IMR-90 (cell line): Measurements from ENCODE around the gene LRG1. TPM values are rescaled to one million over a fixed set of nuclear protein-coding genes. Genes with fewer than 3 reads are reported as not detected.

Experiments used
- ATAC-seq: fragments of 200-7000 bp; cut with Tn5 transposase; 2 replicates; pipeline ENCODE4 v1.9.1; 2020; ENCODE audit warnings: low read depth, mild to moderate bottlenecking, moderate library complexity
- BruUV-seq: library from RNA; stranded (reverse); fragments of 400-500 nt; replicated peaks from 2 replicates; lab custom pipeline; 2021; lab: Mats Ljungman, UMichigan
- CTCF ChIA-PET: fragments of 300-600 bp; formaldehyde crosslinking; extraction: SDS; loops from one replicate; lab custom pipeline; 2021; ENCODE audit warnings: antibody characterized with exemption; lab: Yijun Ruan, JAX
- POLR2A ChIA-PET: fragments of 300-600 bp; sonication (Branson Sonifier 250); formaldehyde crosslinking; loops from one replicate; lab custom pipeline; 2022; ENCODE audit warnings: antibody characterized with exemption; ENCODE audit not compliant: unreplicated experiment; lab: Charles Lee
- DNase-seq: peaks from one replicate; pipeline ENCODE4 v3.0.0; 2013
- H2AFZ ChIP-seq: replicated peaks from 2 replicates; pipeline ENCODE3; 2013; ENCODE audit warnings: low read length, mild to moderate bottlenecking; ENCODE audit not compliant: poor library complexity
- H2AK5ac ChIP-seq: 2 replicates; pipeline ENCODE4 v1.6.1; 2013; ENCODE audit warnings: low read depth, low read length, inconsistent platforms
- H2AK9ac ChIP-seq: replicated peaks from 2 replicates; pipeline ENCODE3; 2013; ENCODE audit warnings: mild to moderate bottlenecking, low read depth, low read length, moderate library complexity; ENCODE audit not compliant: poor library complexity
- H2BK120ac ChIP-seq: 2 replicates; pipeline ENCODE4 v1.6.1; 2013; ENCODE audit warnings: low read depth, low read length, inconsistent platforms
- H2BK15ac ChIP-seq: 3 replicates; pipeline ENCODE4 v1.6.1; 2013; ENCODE audit warnings: low read depth, low read length, inconsistent platforms
- H2BK20ac ChIP-seq: 2 replicates; pipeline ENCODE4 v1.6.1; 2013; ENCODE audit warnings: low read depth, mild to moderate bottlenecking, inconsistent platforms, low read length, moderate library complexity
- H2BK5ac ChIP-seq: 2 replicates; pipeline ENCODE4 v1.6.1; 2013; ENCODE audit warnings: mild to moderate bottlenecking, low read depth, low read length, inconsistent platforms; ENCODE audit not compliant: poor library complexity, severe bottlenecking
- H3K14ac ChIP-seq: replicated peaks from 2 replicates; pipeline ENCODE4 v1.6.1; 2013; ENCODE audit warnings: low read depth, low read length, inconsistent platforms
- H3K18ac ChIP-seq: 2 replicates; pipeline ENCODE4 v1.6.1; 2013; ENCODE audit warnings: low read depth, low read length, control low read depth
- H3K23ac ChIP-seq: 2 replicates; pipeline ENCODE4 v1.6.1; 2013; ENCODE audit warnings: low read depth, low read length, inconsistent platforms
- H3K27ac ChIP-seq: 2 replicates; pipeline ENCODE4 v1.5.1; 2013; ENCODE audit warnings: mild to moderate bottlenecking, control low read depth, low read length; ENCODE audit not compliant: insufficient read depth
- H3K27me3 ChIP-seq: 2 replicates; pipeline ENCODE4 v1.6.1; 2013; ENCODE audit warnings: low read length; ENCODE audit not compliant: control insufficient read depth, insufficient read depth
- H3K36me3 ChIP-seq: 2 replicates; pipeline ENCODE4 v1.6.1; 2013; ENCODE audit warnings: low read length, mixed read lengths; ENCODE audit not compliant: control insufficient read depth, insufficient read depth
- H3K4ac ChIP-seq: 2 replicates; pipeline ENCODE4 v1.6.1; 2013; ENCODE audit warnings: low read depth, low read length, inconsistent platforms
- H3K4me1 ChIP-seq: 2 replicates; pipeline ENCODE4 v1.6.1; 2013; ENCODE audit warnings: low read length, mixed read lengths; ENCODE audit not compliant: control insufficient read depth, insufficient read depth
- H3K4me2 ChIP-seq: 2 replicates; pipeline ENCODE4 v1.6.1; 2013; ENCODE audit warnings: low read depth, mild to moderate bottlenecking, control low read depth, low read length, moderate library complexity
- H3K4me3 ChIP-seq: 2 replicates; pipeline ENCODE4 v1.5.1; 2013; ENCODE audit warnings: low read depth, mild to moderate bottlenecking, control low read depth, low read length, moderate library complexity; ENCODE audit not compliant: insufficient read depth
- H3K56ac ChIP-seq: 2 replicates; pipeline ENCODE4 v1.6.1; 2013; ENCODE audit warnings: low read length, inconsistent platforms; ENCODE audit not compliant: insufficient read depth; ENCODE audit errors: extremely low read depth
- H3K79me1 ChIP-seq, 2 experiments: 2 replicates each; pipeline ENCODE4 v1.6.1; 2013; ENCODE audit warnings: low read length in 2 of 2, inconsistent platforms in 1 of 2, low read depth in 1 of 2
- H3K9ac ChIP-seq: 2 replicates; pipeline ENCODE4 v1.6.1; 2013; ENCODE audit warnings: low read depth, low read length, control low read depth
- H3K9me1 ChIP-seq: 2 replicates; pipeline ENCODE4 v1.6.1; 2013; ENCODE audit warnings: low read length, inconsistent platforms; ENCODE audit not compliant: insufficient read depth
- H3K9me3 ChIP-seq: 2 replicates; pipeline ENCODE4 v1.6.1; 2013; ENCODE audit warnings: low read length; ENCODE audit not compliant: control insufficient read depth, insufficient read depth
- H4K20me1 ChIP-seq: 2 replicates; pipeline ENCODE4 v1.6.1; 2013; ENCODE audit warnings: low read length, inconsistent platforms; ENCODE audit not compliant: insufficient read depth
- H4K5ac ChIP-seq: 2 replicates; pipeline ENCODE4 v1.6.1; 2013; ENCODE audit warnings: mild to moderate bottlenecking, low read depth, low read length, control low read depth
- H4K8ac ChIP-seq, 2 experiments: 2 replicates each; pipeline ENCODE4 v1.6.1; 2013; ENCODE audit warnings: low read depth in 2 of 2, low read length in 2 of 2, control low read depth in 1 of 2, inconsistent platforms in 1 of 2
- H4K91ac ChIP-seq: 2 replicates; pipeline ENCODE4 v1.6.1; 2013; ENCODE audit warnings: low read depth, low read length, inconsistent platforms; ENCODE audit not compliant: insufficient read depth
- BHLHE40 ChIP-seq: fragments of 150-350 bp; IDR thresholded peaks from 2 replicates; pipeline ENCODE4 v1.6.1; 2016; ENCODE audit warnings: mild to moderate bottlenecking, low read depth, low read length
- CEBPB ChIP-seq: IDR thresholded peaks from 2 replicates; pipeline ENCODE4 v1.6.1; 2012; ENCODE audit warnings: low read depth, low read length, improper control_type of control experiment
- CHD1 ChIP-seq: IDR thresholded peaks from 2 replicates; pipeline ENCODE4 v1.6.1; 2012; ENCODE audit warnings: low read depth, low read length, improper control_type of control experiment
- CTCF ChIP-seq: conservative IDR thresholded peaks from 2 replicates; pipeline ENCODE4 v1.5.1; 2012; ENCODE audit warnings: mild to moderate bottlenecking, low read depth, low read length, improper control_type of control experiment
- ELK1 ChIP-seq: fragments of 150-350 bp; IDR thresholded peaks from 2 replicates; pipeline ENCODE4 v1.6.1; 2016; ENCODE audit warnings: low read depth, mild to moderate bottlenecking, low read length, moderate library complexity, borderline replicate concordance
- FOS ChIP-seq: fragments of 150-350 bp; IDR thresholded peaks from 2 replicates; pipeline ENCODE4 v1.6.1; 2016; ENCODE audit warnings: low read depth, low read length
- MAZ ChIP-seq: IDR thresholded peaks from 2 replicates; pipeline ENCODE4 v1.6.1; 2012; ENCODE audit warnings: low read depth, mild to moderate bottlenecking, low read length, improper control_type of control experiment, moderate library complexity, borderline replicate concordance
- MXI1 ChIP-seq: IDR thresholded peaks from 2 replicates; pipeline ENCODE4 v1.6.1; 2012; ENCODE audit warnings: low read depth, mild to moderate bottlenecking, low read length, moderate library complexity, borderline replicate concordance
- NFE2L2 ChIP-seq: fragments of 150-350 bp; IDR thresholded peaks from 2 replicates; pipeline ENCODE4 v1.6.1; 2016; ENCODE audit warnings: low read depth, mild to moderate bottlenecking, low read length
- POLR2A ChIP-seq: IDR thresholded peaks from 2 replicates; pipeline ENCODE4 v1.6.1; 2012; ENCODE audit warnings: mild to moderate bottlenecking, low read depth, low read length
- RAD21 ChIP-seq: IDR thresholded peaks from 2 replicates; pipeline ENCODE4 v1.6.1; 2012; ENCODE audit warnings: low read length, improper control_type of control experiment
- RCOR1 ChIP-seq: IDR thresholded peaks from 2 replicates; pipeline ENCODE4 v1.6.1; 2012; ENCODE audit warnings: mild to moderate bottlenecking, low read length, improper control_type of control experiment; ENCODE audit not compliant: insufficient replicate concordance
- RFX5 ChIP-seq: IDR thresholded peaks from 2 replicates; pipeline ENCODE4 v1.8.0; 2012; ENCODE audit warnings: low read depth, mild to moderate bottlenecking, low read length, moderate library complexity
- SMC3 ChIP-seq: fragments of 150-350 bp; IDR thresholded peaks from 2 replicates; pipeline ENCODE4 v1.6.1; 2016; ENCODE audit warnings: low read depth, mild to moderate bottlenecking, antibody characterized with exemption, low read length, moderate library complexity
- USF2 ChIP-seq: fragments of 150-350 bp; IDR thresholded peaks from 2 replicates; pipeline ENCODE4 v1.6.1; 2017; ENCODE audit warnings: mild to moderate bottlenecking, antibody characterized with exemption, low read length, low read depth
- WGBS, 2 experiments: methylation state at CpG; one replicate each; pipeline versions ENCODE4 v1.1.5 to v1.1.7; 2013; ENCODE audit warnings: missing lambda C conversion rate in 2 of 2; ENCODE audit not compliant: insufficient read length in 1 of 2; ENCODE audit errors: extremely low coverage in 2 of 2; 5-methylcytosine and 5-hydroxymethylcytosine counted together
- dilution Hi-C: fragments of 300-500 bp; cut with HindIII; formaldehyde crosslinking; loops from one replicate; pipeline ENCODE4 v1.14.3; 2018; ENCODE audit warnings: low sequenced_read_pairs; ENCODE audit not compliant: unreplicated experiment
- in situ Hi-C: fragments of 300-500 bp; cut with MboI; formaldehyde crosslinking; loops from 3 replicates; pipeline ENCODE4 v1.14.3; 2019; ENCODE audit warnings: low sequenced_read_pairs, inconsistent platforms, mixed read lengths
- intact Hi-C: fragments of 100-400 bp; cut with micrococcal nuclease; formaldehyde crosslinking; loops from 2 replicates; pipeline ENCODE4 v1.10.0; 2022
- polyA plus RNA-seq, 3 experiments: library from polyadenylated mRNA; depleted of rRNA; stranded (reverse); fragments of >200 nt; gene quantifications; 2 replicates each; pipeline ENCODE4 v1.2.3, GENCODE V29; 2012; ENCODE audit warnings: low replicate concordance in 1 of 3
- total RNA-seq: library from RNA; depleted of rRNA; stranded (reverse); fragments of >200 nt; gene quantifications from 2 replicates; pipeline ENCODE4 v1.2.3, GENCODE V29; 2012

LRG1 gene
- total and polyA plus RNA-seq, 2 of the 4 experiments (the other 2 are of a cell fraction): not detected

- CTCF ChIA-PET: interaction anchor here (0.7 kb wide), 1 partner anchor 32 kb away, joined by 3 read pairs; no protein-coding TSS in a partner anchor
- H3K9me1 ChIP-seq: 0 out of 2 replicates have a peak, but pooled peaks cover 2% of the 10 kb centered on the region
- H3K9me3 ChIP-seq: no peaks in the 10 kb centered on the region
- intact Hi-C loops: no loop called here
- H3K4me3 ChIP-seq: no peak overlapping the region
- dilution Hi-C loops: no loop called here
- no peak for ATAC-seq
- POLR2A ChIA-PET: no interaction called here
- H4K8ac ChIP-seq: no peak overlapping the region
- no peak overlapping the region for H3K18ac ChIP-seq
- no peak overlapping the region for H2AK9ac ChIP-seq
- WGBS, 2 experiments: 90% methylated on average over 19 of the region's 29 CpGs; no CpG with 5 or more reads in 1 of the 2 experiments
- no peak overlapping the region for H3K9ac ChIP-seq
- H3K56ac ChIP-seq: no peak overlapping the region
- H3K23ac ChIP-seq: no peak overlapping the region
- BruUV-seq: no TSS peak
- in situ Hi-C loops: no loop called here
- H4K20me1 ChIP-seq: no peaks in the 10 kb centered on the region
- H3K4me2 ChIP-seq: no peak overlapping the region
- no peaks in the 10 kb centered on the region; a peak in 1 of 4 replicates for H3K79me1 ChIP-seq
- H2BK120ac ChIP-seq: no peak overlapping the region
- H2AK5ac ChIP-seq: no peak overlapping the region
- H2AFZ ChIP-seq: no peak overlapping the region
- no peak overlapping the region for H4K5ac ChIP-seq
- H3K4me1 ChIP-seq: no peaks in the 10 kb centered on the region
- no peak overlapping the region for H4K91ac ChIP-seq
- H3K36me3 ChIP-seq: peaks cover 74% of the 10 kb centered on the region
- no peak for DNase-seq
- H3K14ac ChIP-seq: no peak overlapping the region
- no peak overlapping the region for H3K4ac ChIP-seq
- H3K27me3 ChIP-seq: no peaks in the 10 kb centered on the region
- H3K27ac ChIP-seq: no peak overlapping the region
- H2BK20ac ChIP-seq: no peak overlapping the region
- H2BK5ac ChIP-seq: no peak overlapping the region
- H2BK15ac ChIP-seq: no peak overlapping the region
- TF ChIP-seq MAZ: no peak
- no peak for TF ChIP-seq MXI1
- no peak for TF ChIP-seq POLR2A
- TF ChIP-seq SMC3: no peak
- no peak for TF ChIP-seq RCOR1
- no peak for TF ChIP-seq RFX5
- TF ChIP-seq ELK1: no peak
- TF ChIP-seq BHLHE40: no peak
- no peak for TF ChIP-seq FOS
- TF ChIP-seq CHD1: no peak
- TF ChIP-seq RAD21: no peak
- no peak for TF ChIP-seq NFE2L2
- no peak for TF ChIP-seq CTCF
- no peak for TF ChIP-seq CEBPB
- TF ChIP-seq USF2: no peak
Observed at GRCh38 chr19:4500841-4501591, 38.8 kb downstream of the LRG1 start.
